DMS 273 treated with DMSO at 0.1 percent for 48 hours (cell line): Measurements from ENCODE around the gene PPP1R2C.

Source experiments
- DNase-seq: peaks from one replicate; lab custom pipeline; 2025; lab: John Stamatoyannopoulos, UW

The PPP1R2C gene

DNA sequence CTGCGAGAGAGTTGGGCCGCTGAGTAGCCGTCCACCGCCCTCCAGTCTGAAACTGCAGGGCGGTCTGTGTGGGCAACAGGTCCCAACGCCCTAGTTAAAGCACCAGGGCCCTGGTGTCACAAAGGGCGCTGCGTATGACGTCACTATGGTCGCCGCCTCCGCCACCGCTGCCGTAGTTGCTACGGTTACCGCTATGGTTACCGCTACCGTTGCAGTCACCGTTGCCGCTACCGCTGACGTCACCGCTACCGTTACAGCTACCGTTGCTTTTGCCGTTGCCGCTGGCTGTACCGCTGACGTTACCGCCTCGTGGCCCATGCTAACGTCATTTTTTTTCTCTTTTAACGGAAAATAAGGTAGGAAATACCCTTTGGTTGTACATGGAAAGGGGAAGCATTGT is at the start of gene PPP1R2C:
Gene PPP1R2C, minus strand, starts transcription at position 68 of the 400 bp plus-strand sequence. CDS start 84 bp downstream, outside the sequence.
- no peak for DNase-seq

DNA sequence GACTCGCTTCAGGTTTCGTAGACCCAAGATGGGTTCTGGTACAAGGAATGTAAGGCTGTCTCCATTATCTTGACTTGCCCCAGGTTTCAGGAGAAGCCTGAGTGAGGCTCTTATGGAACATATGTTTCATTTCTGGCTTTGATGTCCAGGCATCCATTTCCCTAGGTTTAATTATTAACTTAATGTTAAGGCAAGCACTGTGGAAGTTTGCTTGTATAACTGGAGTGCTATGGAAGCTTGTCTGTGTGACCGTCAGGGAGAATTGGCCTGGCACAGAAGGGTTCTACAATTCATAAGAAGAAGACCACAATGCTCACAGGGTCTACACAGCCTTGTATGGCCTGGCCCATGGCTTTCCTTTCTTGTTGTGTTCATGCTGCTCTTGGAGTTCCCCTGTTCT is 47.2 kb upstream of the PPP1R2C start:
- DNase-seq, result no peak

DNA sequence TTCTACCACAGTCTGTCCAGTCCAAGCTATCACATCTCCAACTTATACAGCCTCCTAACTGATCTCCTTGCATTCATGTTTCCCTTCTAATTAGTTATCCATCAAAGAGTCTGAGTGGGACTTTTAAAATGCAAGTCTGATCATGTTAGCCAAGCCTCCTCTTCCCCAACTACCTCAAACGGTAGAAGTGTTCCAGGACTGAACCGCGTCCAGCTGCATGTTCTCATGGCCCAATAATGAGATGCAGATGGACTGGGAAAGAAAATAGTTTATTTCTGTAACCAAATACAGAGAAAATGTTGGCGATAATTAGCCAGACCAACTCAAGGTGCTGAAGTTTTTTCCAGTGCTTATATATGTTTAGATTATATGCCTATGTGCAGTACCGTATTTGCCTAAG is 46.6 kb upstream of the PPP1R2C start:
- DNase-seq, result no peak

DNA sequence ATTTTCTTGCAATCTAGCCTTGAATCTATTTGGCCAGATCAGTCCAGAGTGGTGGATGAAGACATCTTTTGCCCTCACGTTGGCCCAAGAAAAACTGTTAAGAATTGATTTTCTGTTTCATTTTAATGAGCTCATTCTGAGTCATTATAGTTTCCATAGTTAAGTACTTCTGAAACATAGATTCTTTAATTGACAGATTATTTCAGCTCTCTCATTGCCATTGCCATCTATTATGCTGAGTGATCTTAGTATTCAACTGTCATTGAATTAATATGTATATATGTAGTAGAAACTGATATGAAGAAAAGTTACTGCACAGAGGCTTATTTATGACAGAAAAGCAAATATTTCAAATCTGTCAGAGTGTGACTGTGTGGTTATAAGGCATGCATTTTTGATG is 45.5 kb upstream of the PPP1R2C start:
- DNase-seq, result no peak

DNA sequence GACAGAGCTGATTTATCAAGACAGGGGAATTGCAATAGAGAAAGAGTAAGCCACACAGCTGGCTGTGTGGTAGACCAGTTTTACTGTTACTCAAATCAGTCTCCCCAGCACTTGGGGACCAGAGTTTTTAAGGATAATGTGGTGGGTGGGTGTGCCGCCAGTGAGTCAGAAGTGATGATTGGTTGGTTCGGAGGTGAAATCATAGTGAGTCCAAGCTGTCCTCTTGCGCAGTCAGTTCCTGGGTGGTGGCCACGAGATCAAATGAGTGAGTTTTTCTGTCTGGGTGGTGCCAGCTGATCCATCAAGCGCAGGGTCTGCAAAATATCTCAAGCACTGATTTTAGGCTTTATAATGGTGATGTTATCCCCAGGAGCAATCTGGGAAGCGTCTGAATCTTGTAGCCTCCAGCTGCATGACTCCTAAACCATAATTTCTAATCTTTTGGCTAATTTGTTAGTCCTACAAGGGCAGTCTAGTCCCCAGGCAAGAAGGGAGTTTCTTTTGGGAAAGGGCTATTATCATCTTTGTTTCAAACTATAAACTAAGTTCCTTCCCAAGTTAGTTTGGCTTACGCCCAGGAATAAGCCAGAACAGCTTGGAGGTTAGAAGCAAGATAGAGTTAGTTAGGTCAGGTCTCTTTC is 44.0 kb upstream of the PPP1R2C start:
- DNase-seq, result no peak

DNA sequence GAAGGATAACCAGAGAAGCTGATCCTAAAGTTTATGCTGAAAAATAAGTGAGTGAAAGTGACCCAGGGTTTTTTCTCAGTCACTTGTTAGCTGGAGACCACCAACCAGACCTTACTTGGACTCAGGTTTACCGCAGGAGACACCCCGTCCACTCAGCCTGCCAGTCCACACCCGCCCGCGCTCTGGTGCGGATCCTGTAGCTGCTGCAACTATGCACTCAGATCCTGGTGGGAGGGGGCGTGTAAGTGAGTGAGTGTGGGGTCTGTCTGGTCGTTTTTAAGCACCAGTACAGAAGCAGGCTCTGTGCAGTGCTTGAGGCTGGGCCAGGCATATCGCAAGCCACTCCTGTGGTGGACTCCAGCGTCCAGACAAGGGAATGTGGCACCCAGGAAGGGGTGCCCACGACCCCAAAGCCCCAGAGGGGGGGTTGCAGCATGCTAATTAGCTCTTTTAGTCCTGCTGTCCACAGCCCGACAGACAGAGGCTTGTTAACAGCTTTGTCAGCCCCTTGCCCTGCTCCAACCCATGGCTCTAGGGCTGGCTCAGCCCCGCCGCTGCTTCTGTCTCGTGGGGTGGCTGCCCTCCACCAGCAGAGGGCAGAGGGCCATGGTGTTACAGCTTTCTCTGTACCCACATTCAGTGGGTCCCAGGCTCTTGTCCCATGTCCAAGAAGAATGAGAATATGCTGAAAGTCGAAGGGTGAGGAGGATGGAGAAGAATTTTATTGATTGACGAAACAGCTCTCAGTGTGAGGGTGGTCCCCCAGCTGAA is 40.4 kb upstream of the PPP1R2C start:
- no peak for DNase-seq

DNA sequence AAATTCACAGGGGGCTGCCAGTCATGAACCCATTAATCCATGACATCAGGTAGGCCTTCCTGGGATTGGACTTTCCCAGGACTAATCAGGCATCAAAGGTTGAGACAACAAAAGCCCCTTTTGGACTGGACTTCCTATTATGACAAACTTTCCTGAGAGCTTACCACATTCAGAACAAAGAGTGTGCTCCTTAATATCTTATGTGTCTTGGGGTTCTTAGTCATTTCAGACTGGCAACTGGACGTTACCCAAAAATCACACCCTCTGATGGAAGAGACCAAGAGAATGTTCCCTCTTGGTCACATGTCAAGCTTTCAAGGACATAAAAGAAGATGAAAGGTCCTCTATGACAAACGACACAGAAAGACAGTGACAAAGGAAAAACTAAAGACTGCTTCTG is 31.6 kb upstream of the PPP1R2C start:
- DNase-seq, result no peak

DNA sequence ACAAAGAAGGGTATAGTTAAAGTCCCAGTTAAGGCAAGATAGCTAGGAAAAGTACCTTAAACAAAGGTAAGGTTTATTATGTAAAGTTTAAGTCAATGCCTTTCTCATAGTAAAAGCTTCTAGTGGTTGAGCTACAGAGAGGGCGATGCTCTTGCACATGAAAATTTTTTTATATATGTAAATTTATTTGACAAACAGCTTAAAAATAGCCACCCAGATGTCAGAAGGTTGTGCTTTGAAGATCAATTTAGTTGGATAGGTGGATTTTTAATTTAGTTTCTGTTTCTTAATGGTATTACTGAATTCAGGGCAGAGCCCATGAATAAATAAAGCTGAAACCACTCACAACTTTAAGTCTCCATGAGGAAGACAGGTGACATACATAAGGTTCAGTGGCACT is 29.4 kb upstream of the PPP1R2C start:
- no peak for DNase-seq

DNA sequence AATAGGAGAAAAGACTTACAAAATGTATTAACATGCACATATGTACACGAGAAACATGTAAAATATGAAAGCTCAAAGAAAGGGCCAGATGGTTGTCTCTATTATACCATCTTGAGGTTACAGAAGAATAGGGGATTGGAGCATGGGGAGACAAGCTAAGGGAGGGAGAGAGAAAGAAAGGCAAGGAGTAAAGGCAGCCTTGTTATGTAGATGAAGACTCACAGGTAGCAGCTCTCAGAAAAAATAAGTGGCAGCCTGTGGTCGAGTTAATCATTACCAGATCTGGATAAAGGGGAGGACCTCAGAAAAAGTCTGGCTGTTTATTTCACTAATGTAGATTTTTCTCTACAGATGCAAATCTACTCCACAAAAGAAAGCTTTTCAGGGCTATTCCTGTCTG is 26.6 kb upstream of the PPP1R2C start:
- no peak for DNase-seq

DNA sequence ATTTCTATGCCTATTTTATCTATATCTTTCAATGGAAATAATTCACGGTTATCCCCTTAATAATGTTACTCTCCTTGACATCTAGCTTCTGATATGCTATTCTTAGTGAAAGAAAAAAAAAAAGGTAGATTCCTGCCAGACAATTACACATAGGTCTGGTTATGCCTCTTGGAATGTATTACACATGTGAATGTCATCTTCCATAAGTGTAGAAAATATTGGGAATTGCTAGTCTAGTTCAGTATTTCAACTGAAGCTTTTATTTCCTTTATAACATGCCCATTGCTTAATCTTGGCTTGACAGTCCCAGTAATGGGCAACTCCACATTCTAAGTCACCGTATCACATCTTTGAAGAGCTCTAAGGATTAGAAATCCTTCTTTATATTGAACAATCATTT is 25.4 kb upstream of the PPP1R2C start:
- no peak for DNase-seq

DNA sequence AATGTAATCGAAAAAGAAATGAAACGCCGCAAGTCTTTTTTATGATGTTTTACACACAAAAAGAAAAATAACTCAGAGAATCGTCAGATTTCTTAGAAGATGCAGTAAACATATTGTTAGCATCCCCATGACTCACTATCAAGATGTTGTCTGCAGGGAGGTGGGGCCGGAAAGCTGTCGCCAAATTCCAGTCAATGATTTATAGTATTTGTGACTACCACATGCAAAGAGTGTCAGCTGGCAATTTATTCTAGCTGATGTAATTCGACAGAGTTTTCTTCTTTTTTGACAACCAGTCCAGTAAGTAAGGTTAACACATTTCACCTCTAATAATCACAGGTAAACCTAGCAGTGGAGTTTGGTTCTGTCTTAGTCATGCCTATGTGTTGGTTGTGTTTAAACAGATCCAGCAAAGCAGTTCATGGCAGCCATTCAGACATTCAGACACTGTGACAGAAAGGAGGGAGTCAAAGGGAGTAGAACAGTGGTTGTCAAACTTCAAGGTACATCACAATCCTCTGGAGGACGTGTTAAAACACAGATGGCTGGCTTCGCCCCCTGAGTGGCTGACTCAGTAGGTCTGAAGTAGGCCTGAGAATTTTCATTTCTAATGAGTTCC is 19.8 kb upstream of the PPP1R2C start:
- no peak for DNase-seq

DNA sequence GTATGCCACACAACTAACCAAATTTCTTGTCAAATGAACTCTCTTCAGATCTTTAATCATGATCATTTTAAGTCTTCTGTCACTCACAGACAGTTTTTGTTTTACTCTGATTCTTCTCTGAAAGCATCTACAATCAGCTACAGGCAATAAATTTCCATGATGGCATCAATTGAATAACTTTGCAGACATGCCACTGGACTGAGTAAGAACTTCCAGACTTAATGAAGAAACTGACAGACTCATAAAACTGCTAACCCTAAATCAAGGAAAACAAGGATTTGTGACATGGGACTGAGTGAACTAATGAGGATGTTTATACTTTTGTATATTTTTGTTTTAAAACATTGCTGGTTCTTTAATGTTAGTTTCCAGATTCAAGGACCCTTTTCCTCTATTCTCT is 5.5 kb upstream of the PPP1R2C start:
- no peak for DNase-seq

DNA sequence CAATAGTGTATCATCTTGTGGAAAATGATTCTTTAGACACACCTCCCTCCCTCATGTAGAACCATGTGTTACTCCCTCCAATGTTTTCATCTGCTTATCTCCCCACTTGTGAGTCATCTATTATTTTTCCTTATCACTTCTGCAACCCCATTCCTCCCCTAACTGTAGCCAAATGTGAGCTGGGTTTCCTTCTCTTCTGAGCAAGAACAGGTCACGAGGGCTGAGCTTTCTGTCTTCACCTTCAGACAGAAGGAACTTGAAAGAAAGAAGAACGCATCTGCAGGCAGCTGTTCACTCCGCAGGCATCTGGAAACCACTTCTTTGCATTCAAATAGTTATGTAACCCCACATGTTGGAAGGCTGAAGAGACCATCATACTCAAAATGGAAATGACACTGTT is 1.8 kb downstream of the PPP1R2C start:
- DNase-seq, result no peak

DNA sequence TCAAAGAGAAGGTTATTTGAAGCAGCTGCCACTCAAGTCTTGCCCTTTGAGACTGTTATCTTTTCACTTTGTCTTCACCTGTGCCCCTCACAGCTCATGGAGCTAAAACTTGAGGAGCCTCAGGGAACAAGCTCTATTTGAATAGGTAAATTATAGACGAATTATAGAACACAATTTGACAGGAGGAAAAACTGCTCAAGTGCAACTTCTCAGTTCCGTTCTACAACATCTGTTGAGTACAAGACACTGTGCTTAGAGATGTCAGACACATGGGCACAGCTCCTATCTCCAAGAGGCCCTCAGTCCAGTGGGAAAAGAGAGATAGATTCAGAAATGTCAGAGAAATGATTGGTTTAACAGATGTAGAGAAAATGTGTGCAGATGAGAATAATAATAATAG is 5.1 kb downstream of the PPP1R2C start:
- DNase-seq, result no peak

DNA sequence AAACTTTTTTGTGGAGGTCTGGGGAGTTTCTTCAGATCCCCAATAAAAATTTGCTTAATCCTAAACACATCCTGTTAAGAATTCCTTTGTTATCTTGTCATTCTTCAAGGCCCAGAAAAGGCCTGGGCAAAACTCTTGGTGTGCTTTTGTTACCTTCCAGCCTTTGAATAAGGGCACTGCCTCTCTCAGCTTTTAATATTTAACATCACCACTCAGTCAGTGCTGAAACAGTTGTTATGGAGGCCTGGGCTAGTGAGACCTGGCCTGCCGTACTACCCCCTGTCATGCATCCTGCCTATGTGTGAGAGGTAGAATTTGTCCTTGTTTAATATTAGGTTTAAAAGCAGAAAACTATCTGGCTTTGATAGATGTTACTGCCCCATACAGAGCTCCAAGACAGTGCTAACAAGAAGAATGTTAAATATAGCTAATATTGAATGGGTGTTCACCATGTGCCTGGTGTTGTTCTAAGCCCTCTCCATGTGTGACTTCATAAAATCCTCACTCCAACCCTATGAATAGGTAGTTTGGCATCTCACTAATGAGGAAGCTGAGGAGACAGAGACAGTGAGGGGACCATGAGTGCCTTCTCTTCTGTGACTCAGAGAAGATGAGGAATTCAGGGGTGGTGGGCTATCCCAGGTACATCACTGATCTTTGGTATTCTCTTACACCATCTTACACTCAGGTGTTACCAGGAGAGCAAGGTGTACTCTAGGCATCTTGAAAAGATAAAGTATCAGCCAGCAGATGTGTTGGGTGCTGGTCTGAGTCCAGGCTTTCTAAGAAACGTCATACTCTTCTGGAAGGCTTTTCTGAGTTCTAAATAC is 6.2 kb downstream of the PPP1R2C start:
- DNase-seq, result no peak

DNA sequence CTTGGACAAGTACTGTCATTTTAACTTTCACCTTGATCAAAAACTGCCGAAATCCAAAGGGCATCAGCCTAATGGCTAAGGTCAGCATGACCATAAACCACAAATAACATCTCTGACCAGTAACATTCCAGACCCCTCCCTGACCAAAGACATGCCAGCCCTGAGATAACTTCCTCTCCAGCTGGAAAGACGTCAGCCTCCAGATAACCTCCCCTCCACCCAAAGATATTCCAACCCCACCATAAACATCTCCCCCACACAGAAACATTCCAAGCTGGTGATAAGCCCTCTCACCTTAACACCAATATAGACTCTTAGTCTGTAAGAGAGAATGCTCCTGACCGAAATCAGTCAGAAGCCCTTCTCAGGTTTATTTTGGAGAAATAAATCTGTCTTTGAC is 7.4 kb downstream of the PPP1R2C start:
- DNase-seq, result no peak

DNA sequence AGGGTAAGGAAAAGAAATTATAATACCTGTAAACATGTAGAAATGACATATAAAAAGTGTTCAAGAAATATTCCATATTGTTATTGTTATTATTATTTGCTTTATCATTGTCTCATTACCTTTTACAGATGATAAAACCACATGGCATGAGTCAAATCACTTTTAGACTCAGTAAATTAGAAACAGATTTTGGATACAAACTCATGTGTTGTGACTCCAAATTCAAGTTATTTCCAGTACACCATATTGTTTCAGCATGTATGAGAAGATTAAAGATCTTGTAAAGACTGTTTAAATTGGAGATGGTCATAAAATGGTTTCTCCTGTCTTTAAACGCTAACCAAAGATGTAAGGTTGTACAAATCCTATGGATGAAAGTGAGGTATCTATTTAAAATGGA is 18.1 kb downstream of the PPP1R2C start:
- no peak for DNase-seq

DNA sequence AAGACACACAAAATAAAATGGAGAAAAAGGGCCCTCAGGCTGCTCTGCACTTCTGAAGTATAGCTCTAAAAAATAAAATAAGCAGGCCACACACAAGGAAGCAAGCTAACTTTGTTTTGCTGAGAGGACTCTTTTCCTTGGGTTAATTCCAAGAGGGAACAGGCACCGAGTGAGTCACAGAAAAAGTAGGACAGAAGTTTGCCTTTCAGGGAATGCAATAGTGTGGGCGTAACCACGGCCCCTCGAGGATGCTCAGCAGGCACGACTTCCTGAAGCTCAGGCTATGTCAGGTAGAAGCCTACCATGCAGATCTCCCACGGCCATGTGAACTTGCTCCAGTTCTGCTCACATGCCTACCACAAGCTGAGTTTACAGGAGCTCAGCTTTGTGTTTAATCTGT is 22.1 kb downstream of the PPP1R2C start:
- DNase-seq, result no peak

DNA sequence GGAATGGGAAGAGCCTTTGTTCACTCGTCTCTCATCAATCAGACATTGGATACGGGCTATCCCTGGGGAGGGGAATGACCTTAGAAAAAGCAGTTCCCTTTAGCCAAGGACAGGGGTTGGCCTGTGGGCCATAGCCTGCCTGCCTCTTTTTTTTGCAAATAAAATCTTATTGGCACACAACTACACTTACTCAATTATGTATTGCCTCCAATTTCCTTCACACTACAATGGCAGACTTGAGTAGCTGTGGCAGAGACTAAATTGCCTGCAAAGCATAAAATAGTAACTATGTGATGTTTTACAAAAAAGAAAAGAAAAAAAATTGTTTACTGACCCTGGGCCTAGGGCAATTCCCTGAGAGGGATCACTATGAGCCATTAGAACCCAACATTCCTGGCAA is 23.4 kb downstream of the PPP1R2C start:
- no peak for DNase-seq

DNA sequence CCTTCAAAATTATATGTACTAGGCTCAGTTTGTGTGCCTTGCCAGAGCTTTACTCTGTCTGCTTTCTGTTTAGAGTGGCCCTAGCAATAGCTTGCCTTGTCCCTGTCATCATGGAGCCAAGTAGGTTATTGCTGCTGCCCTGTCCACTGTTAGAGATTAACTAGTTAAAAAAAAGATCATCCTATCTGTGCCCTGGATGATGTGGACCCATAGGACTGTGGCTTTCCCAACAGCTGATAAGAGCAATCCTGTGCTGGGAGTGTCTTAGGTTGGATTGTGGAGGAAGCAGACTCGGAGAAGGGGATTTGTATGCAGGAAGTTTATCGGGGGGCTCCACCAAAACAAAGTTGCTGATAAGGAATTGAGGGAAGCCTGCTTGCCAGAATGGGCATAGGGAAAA is 23.8 kb downstream of the PPP1R2C start:
- DNase-seq, result no peak

DNA sequence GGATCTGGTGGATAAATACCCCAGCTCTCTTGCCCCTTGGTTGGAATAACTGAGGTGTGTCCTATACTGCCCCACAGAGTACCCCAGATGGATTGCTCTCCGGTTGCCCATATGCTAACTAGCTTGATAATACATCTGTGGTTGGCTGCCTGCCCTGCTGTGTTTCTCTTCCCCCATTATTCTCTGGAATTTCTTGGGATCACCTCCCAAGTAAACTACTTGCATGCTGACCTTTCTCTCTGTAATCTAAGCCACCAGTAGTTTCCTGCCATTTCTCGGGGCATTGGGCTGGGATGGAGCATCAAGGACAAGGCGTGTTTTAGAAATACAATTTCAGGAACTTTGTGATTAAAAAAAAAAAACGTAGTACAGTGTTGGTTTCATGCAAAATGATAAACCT is 25.2 kb downstream of the PPP1R2C start:
- no peak for DNase-seq

DNA sequence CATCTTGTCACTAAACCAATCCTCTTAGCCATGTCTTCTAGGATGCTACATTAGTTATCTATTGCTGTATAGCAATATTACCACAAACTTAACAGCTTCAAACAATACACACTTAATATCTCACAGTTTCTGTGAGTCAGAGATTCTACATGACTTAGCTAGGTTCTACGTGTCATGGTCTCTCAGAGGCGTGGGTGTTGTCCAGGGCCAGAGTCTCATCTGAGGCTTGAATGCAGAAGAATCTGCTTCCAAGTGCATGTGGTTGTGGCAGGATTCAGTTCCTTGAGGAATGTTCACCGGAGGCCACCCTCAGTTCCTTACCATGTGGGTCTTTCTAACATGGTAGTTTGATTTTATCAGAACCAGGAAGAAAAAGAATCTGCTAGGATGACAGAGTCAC is 26.4 kb downstream of the PPP1R2C start:
- DNase-seq, result no peak
